NCI-H524 treated with DMSO at 0.1 percent for 48 hours (cell line): ENCODE results near the gene WDFY1.
"Not testable (repeated sequence)": the region's sequence is repeated elsewhere in the genome, so short reads cannot be mapped to it uniquely, and the experiment has no call there.

Experiments used
- DNase-seq: peaks from one replicate; lab custom pipeline; 2025; lab: John Stamatoyannopoulos, UW

Gene WDFY1

GRCh38 chr2:223957092-223957851, 12.1 kb upstream of the WDFY1 start, which contains the start of gene MRPL44:
TSS of gene MRPL44 (plus strand) at chr2:223957463. CDS start at chr2:223957473, 10 bp downstream.
- DNase-seq: peak; percentile 76

- DNase-seq: no peak
Measured at GRCh38 chr2:223956300-223956699, 11.2 kb upstream of the WDFY1 start.

GRCh38 chr2:223954401-223954800, 9.3 kb upstream of the WDFY1 start:
- no peak for DNase-seq

- DNase-seq: peak; percentile 94
Measured at GRCh38 chr2:223952280-223952968, 7.3 kb upstream of the WDFY1 start.

GRCh38 chr2:223950448-223951347, 5.6 kb upstream of the WDFY1 start:
- DNase-seq: no peak

- no peak for DNase-seq
Measured at GRCh38 chr2:223949241-223949840, 4.2 kb upstream of the WDFY1 start.

GRCh38 chr2:223947711-223948205, 2.6 kb upstream of the WDFY1 start:
- DNase-seq: peak; percentile 23

- DNase-seq: no peak
Measured at GRCh38 chr2:223945755-223946154, 620 bp upstream of the WDFY1 start.

GRCh38 chr2:223944166-223944702, 901 bp downstream of the WDFY1 start:
- DNase-seq: no peak

GRCh38 chr2:223943561-223944008, 1.6 kb downstream of the WDFY1 start:
- DNase-seq: no peak

GRCh38 chr2:223943135-223943534, 2.0 kb downstream of the WDFY1 start:
- DNase-seq: no peak

- no peak for DNase-seq
Measured at GRCh38 chr2:223941579-223942277, 3.4 kb downstream of the WDFY1 start.

GRCh38 chr2:223939438-223939837, 5.7 kb downstream of the WDFY1 start:
- not testable (repeated sequence) for DNase-seq

GRCh38 chr2:223937535-223937934, 7.6 kb downstream of the WDFY1 start:
- DNase-seq: no peak

GRCh38 chr2:223936862-223937326, 8.2 kb downstream of the WDFY1 start:
- no peak for DNase-seq

GRCh38 chr2:223935459-223936125, 9.5 kb downstream of the WDFY1 start:
- DNase-seq: no peak

GRCh38 chr2:223934870-223935269, 10.3 kb downstream of the WDFY1 start:
- DNase-seq: no peak

- no peak for DNase-seq
Measured at GRCh38 chr2:223932816-223933800, 12.0 kb downstream of the WDFY1 start.
